Hepatocyte (in vitro differentiated cells): Measurements from ENCODE around the gene AGBL2. TPM values are rescaled to one million over a fixed set of nuclear protein-coding genes. Genes with fewer than 3 reads are reported as not detected.

Experiments
- DNase-seq: peaks from one replicate; pipeline ENCODE4 v3.0.0-alpha.2; 2016; ENCODE audit warnings: low spot score
- H2AFZ ChIP-seq: fragments of 200-600 bp; sonication (generic); 2 replicates; pipeline ENCODE4 v1.6.0; 2016; ENCODE audit warnings: antibody characterized with exemption, mild to moderate bottlenecking
- H3K27ac ChIP-seq: fragments of 200-600 bp; sonication (generic); 2 replicates; pipeline ENCODE4 v1.5.1; 2016; ENCODE audit warnings: mild to moderate bottlenecking
- H3K27me3 ChIP-seq: fragments of 200-600 bp; sonication (generic); 2 replicates; pipeline ENCODE4 v1.6.1; 2016
- H3K36me3 ChIP-seq: fragments of 200-600 bp; sonication (generic); replicated peaks from 2 replicates; pipeline ENCODE4 v1.5.1; 2016; ENCODE audit warnings: low read depth; ENCODE audit not compliant: insufficient read depth
- H3K4me1 ChIP-seq: fragments of 200-600 bp; sonication (generic); 2 replicates; pipeline ENCODE4 v1.5.1; 2016; ENCODE audit warnings: mild to moderate bottlenecking, moderate library complexity; ENCODE audit not compliant: insufficient read depth
- H3K4me2 ChIP-seq: fragments of 200-600 bp; sonication (generic); 2 replicates; pipeline ENCODE4 v1.6.0; 2016
- H3K4me3 ChIP-seq: fragments of 200-600 bp; sonication (generic); 2 replicates; pipeline ENCODE4 v1.5.1; 2016; ENCODE audit warnings: mild to moderate bottlenecking
- H3K79me2 ChIP-seq: fragments of 200-600 bp; sonication (generic); 2 replicates; pipeline ENCODE4 v1.6.0; 2017; ENCODE audit warnings: mild to moderate bottlenecking
- H3K9me2 ChIP-seq: fragments of 200-600 bp; sonication (generic); replicated peaks from 2 replicates; pipeline ENCODE4 v1.6.0; 2017; ENCODE audit warnings: mild to moderate bottlenecking; ENCODE audit not compliant: insufficient read depth
- H3K9me3 ChIP-seq: fragments of 200-600 bp; sonication (generic); 2 replicates; pipeline ENCODE4 v1.5.1; 2016; ENCODE audit warnings: low read depth, mild to moderate bottlenecking
- H4K20me1 ChIP-seq: fragments of 200-600 bp; sonication (generic); 2 replicates; pipeline ENCODE4 v1.6.0; 2016; ENCODE audit warnings: mild to moderate bottlenecking; ENCODE audit not compliant: insufficient read depth, poor library complexity, severe bottlenecking
- CTCF ChIP-seq: fragments of 200-600 bp; sonication (generic); IDR thresholded peaks from 2 replicates; pipeline ENCODE4 v1.5.1; 2016; ENCODE audit warnings: antibody characterized with exemption, mild to moderate bottlenecking; ENCODE audit not compliant: poor library complexity
- EZH2 ChIP-seq: fragments of 200-600 bp; sonication (generic); IDR thresholded peaks from 2 replicates; pipeline ENCODE4 v1.6.1; 2016; ENCODE audit warnings: antibody characterized with exemption, mild to moderate bottlenecking, borderline replicate concordance
- EZH2phosphoT487 ChIP-seq: fragments of 200-600 bp; sonication (generic); IDR thresholded peaks from one replicate; pipeline ENCODE4 v1.6.1; 2018; ENCODE audit warnings: antibody characterized with exemption, mild to moderate bottlenecking, low read depth, moderate library complexity; ENCODE audit not compliant: unreplicated experiment, severe bottlenecking
- WGBS: methylation state at CpG from one replicate; pipeline ENCODE4 v1.1.6; 2016; ENCODE audit warnings: low lambda C conversion rate; ENCODE audit errors: missing lambda C conversion rate; 5-methylcytosine and 5-hydroxymethylcytosine counted together
- polyA plus RNA-seq: library from polyadenylated mRNA; unstranded; fragments of >200 nt; fragmentation: Nextera tagmentation; extraction: Ambion mirVana; gene quantifications from 2 replicates; pipeline ENCODE4 v1.2.1, GENCODE V29; 2016
- small RNA-seq: library from RNA; depleted of rRNA; stranded (forward); fragments of <200 nt; gene quantifications from one replicate; pipeline ENCODE3, GENCODE V24; 2014
- total RNA-seq: library from RNA; depleted of rRNA; stranded (reverse); fragments of >200 nt; gene quantifications from 2 replicates; pipeline ENCODE4 v1.2.3, GENCODE V29; 2014

Gene AGBL2
- total and polyA plus RNA-seq, 2 experiments from 2014 or later, result 2.0 to 2.3 TPM

DNA sequence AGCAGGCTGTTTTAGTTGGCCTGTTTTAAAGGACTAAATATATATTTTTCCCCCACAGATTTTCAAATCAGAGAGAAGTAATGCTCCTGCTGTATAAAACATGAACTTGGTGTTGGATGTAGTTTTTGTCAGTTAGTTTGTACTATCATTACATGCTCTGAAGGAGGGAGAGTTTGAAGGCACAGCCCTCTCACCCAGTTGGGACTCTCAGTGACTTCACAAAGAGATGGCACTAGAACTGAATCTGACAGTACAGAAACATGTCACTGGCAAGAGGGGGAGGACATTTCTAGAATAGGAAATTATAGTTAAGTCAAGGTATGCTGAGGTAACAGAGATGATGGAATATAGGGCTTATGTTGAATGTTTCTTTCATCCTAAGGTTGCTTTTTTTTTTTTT lies 99.9 kb downstream of the AGBL2 start:
- no peaks in the 10 kb centered on the region for H3K4me1 ChIP-seq
- no peak overlapping the region for H3K4me3 ChIP-seq
- H2AFZ ChIP-seq, result no peak overlapping the region
- H3K79me2 ChIP-seq, result no peaks in the 10 kb centered on the region
- no peak for TF ChIP-seq EZH2phosphoT487
- no peak for TF ChIP-seq EZH2
- no peak for TF ChIP-seq CTCF
- no peak overlapping the region for H3K4me2 ChIP-seq
- no peaks in the 10 kb centered on the region for H4K20me1 ChIP-seq
- no peaks in the 10 kb centered on the region for H3K9me2 ChIP-seq
- no peaks in the 10 kb centered on the region for H3K9me3 ChIP-seq
- no peaks in the 10 kb centered on the region for H3K27me3 ChIP-seq
- no peak overlapping the region for H3K27ac ChIP-seq
- DNase-seq, result no peak
- H3K36me3 ChIP-seq, result peaks cover 2% of the 10 kb centered on the region

- Histone ChIP-seq H3K9me2 (no peaks in the 10 kb centered on the region), H3K79me2 (no peaks in the 10 kb centered on the region), H3K4me1 (no peaks in the 10 kb centered on the region), H2AFZ (no peak overlapping the region), H3K9me3 (no peaks in the 10 kb centered on the region), H3K36me3 (no peaks in the 10 kb centered on the region), H3K4me2 (no peak overlapping the region), H3K27ac (no peak overlapping the region), H4K20me1 (no peaks in the 10 kb centered on the region), H3K4me3 (no peak overlapping the region), H3K27me3 (no peaks in the 10 kb centered on the region)
- WGBS, result 87% methylated on average over 6 of the region's 6 CpGs
- DNase-seq, result no peak
- no peak for TF ChIP-seq EZH2phosphoT487
- TF ChIP-seq EZH2, result no peak
- TF ChIP-seq CTCF, result no peak
These were observed 103.8 kb downstream of the AGBL2 start for GRCh38 chr11:47611348-47611794.

- Histone ChIP-seq H3K4me3 (no peak overlapping the region), H3K4me2 (no peak overlapping the region), H3K79me2 (no peaks in the 10 kb centered on the region), H3K27me3 (no peaks in the 10 kb centered on the region), H2AFZ (no peak overlapping the region), H3K27ac (no peak overlapping the region), H3K9me3 (no peaks in the 10 kb centered on the region), H3K9me2 (no peaks in the 10 kb centered on the region), H3K36me3 (no peaks in the 10 kb centered on the region), H3K4me1 (no peaks in the 10 kb centered on the region), H4K20me1 (no peaks in the 10 kb centered on the region)
- TF ChIP-seq CTCF (no peak), EZH2phosphoT487 (no peak), EZH2 (no peak)
- no peak for DNase-seq
- 97% methylated on average over 3 of the region's 3 CpGs for whole genome bisulfite sequencing
These were observed 105.5 kb downstream of the AGBL2 start for GRCh38 chr11:47609675-47610074.

Small RNA genes lying within 50 kb of the gene (small RNA-seq; reads per million reads assigned to genes)
- gene RF00019, result not detected

Other genes with a start within 250 kb of the AGBL2 start
- gene CELF1, start 162.2 kb downstream of the AGBL2 start, total RNA-seq, result 82.7 and 84.6 TPM in 2 replicates
- 59.1 and 70.3 TPM in 2 replicates for gene CELF1, start 162.2 kb downstream of the AGBL2 start, polyA plus RNA-seq
- gene PTPMT1, start 149.8 kb downstream of the AGBL2 start, total RNA-seq, result 112 and 120 TPM in 2 replicates
- 100 and 108 TPM in 2 replicates for gene PTPMT1, start 149.8 kb downstream of the AGBL2 start, polyA plus RNA-seq
- gene KBTBD4, start 136.4 kb downstream of the AGBL2 start, total RNA-seq, result 18.0 and 18.2 TPM in 2 replicates
- 13.1 and 14.6 TPM in 2 replicates for gene KBTBD4, start 136.4 kb downstream of the AGBL2 start, polyA plus RNA-seq
- 65.8 and 92.6 TPM in 2 replicates for gene NDUFS3, start 136.3 kb downstream of the AGBL2 start, total RNA-seq
- 107 and 125 TPM in 2 replicates for gene NDUFS3, start 136.3 kb downstream of the AGBL2 start, polyA plus RNA-seq
- gene FAM180B, start 128.7 kb downstream of the AGBL2 start, total RNA-seq, result 0.50 TPM in 1 of 2 replicates, not detected in the other
- not detected in 2 replicates for gene FAM180B, start 128.7 kb downstream of the AGBL2 start, polyA plus RNA-seq
- 0.32 and 0.73 TPM in 2 replicates for gene C1QTNF4, start 121.0 kb downstream of the AGBL2 start, total RNA-seq
- 0.50 and 1.0 TPM in 2 replicates for gene C1QTNF4, start 121.0 kb downstream of the AGBL2 start, polyA plus RNA-seq
- 91.8 and 96.1 TPM in 2 replicates for gene MTCH2, start 72.8 kb downstream of the AGBL2 start, total RNA-seq
- gene MTCH2, start 72.8 kb downstream of the AGBL2 start, polyA plus RNA-seq, result 130 and 171 TPM in 2 replicates
- gene FNBP4, start 52.0 kb upstream of the AGBL2 start, total RNA-seq, result 43.9 and 56.7 TPM in 2 replicates
- gene FNBP4, start 52.0 kb upstream of the AGBL2 start, polyA plus RNA-seq, result 41.6 and 48.7 TPM in 2 replicates
- 32.6 and 38.1 TPM in 2 replicates for gene NUP160, start 133.0 kb upstream of the AGBL2 start, total RNA-seq
- gene NUP160, start 133.0 kb upstream of the AGBL2 start, polyA plus RNA-seq, result 21.0 and 21.9 TPM in 2 replicates